Osteocyte (in vitro differentiated cells): ENCODE measurements around the gene VKORC1. TPM values are rescaled to one million over a fixed set of nuclear protein-coding genes. Genes with fewer than 3 reads are reported as not detected.

ENCODE experiments used
- DNase-seq: peaks from one replicate; pipeline ENCODE4 v3.0.0; 2021; ENCODE audit warnings: mixed read lengths; ENCODE audit not compliant: unreplicated experiment; ENCODE audit errors: extremely low spot score
- H3K27ac Mint-ChIP-seq: one replicate; pipeline ENCODE4 v1.8.0; 2021; ENCODE audit warnings: mild to moderate bottlenecking, mixed read lengths; ENCODE audit not compliant: unreplicated experiment
- H3K27me3 Mint-ChIP-seq: one replicate; pipeline ENCODE4 v1.8.0; 2021; ENCODE audit warnings: mixed read lengths; ENCODE audit not compliant: unreplicated experiment
- H3K36me3 Mint-ChIP-seq: one replicate; pipeline ENCODE4 v1.8.0; 2021; ENCODE audit warnings: mixed read lengths; ENCODE audit not compliant: unreplicated experiment
- H3K4me1 Mint-ChIP-seq: one replicate; pipeline ENCODE4 v1.8.0; 2021; ENCODE audit warnings: mixed read lengths; ENCODE audit not compliant: unreplicated experiment
- H3K4me3 Mint-ChIP-seq: one replicate; pipeline ENCODE4 v1.8.0; 2021; ENCODE audit warnings: mild to moderate bottlenecking, moderate library complexity, mixed read lengths; ENCODE audit not compliant: unreplicated experiment
- H3K9me3 Mint-ChIP-seq: one replicate; pipeline ENCODE4 v1.8.0; 2021; ENCODE audit warnings: mixed read lengths; ENCODE audit not compliant: unreplicated experiment
- total RNA-seq: library from RNA; stranded (reverse); gene quantifications from 2 replicates; pipeline ENCODE4 v1.2.1, GENCODE V29; 2021
- TF ChIP-seq, protein P1 (sequence below): fragments of 200-600 bp; sonication (generic); IDR thresholded peaks from 2 replicates; pipeline ENCODE4 v1.5.0; 2021; ENCODE audit warnings: antibody characterized with exemption, mild to moderate bottlenecking, moderate library complexity

The VKORC1 gene
- total RNA-seq, 1 donor from 2014 or later: 141 TPM

DNA sequence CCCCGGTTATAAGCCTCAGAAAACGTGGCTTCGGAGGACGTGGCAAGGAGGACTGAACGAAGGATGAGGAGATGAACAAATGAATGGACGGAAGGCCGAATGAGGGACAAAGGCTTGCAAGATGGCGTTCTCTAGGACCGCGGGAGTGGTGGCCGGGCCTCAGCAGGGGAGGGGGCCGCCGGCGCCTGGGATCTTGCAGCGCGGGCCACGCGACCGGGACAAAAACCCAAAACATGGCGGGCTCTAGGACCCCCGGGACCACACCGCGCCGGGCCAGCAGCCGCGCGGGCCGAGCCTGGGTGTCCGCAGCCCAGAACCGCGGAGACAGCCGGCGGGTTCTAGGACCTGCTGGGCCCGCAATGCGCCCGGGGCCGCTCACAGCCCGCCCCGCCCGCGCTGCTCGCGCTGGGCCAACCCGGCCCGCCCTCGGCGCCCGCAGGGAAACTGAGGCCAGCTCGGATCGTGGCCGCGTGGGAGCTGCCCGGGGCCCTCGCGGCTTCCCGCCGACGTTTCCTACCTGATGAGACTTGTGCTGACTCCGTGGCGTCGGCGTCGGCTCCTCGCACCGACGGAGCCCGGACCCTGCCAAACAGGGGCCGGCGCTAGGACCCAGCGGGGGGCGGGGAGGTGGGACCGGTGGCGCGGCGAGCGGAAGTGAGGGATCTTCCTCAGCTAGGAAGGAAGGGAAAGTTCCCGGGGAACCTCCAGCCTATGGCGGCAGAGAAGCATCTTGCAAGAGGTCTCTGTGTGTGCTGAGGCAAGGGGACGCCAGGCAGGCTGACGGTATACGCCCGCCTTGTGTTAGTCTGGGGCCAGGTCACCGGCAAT is 21.2 kb downstream of the VKORC1 start:
- TF ChIP-seq, protein P1, sequence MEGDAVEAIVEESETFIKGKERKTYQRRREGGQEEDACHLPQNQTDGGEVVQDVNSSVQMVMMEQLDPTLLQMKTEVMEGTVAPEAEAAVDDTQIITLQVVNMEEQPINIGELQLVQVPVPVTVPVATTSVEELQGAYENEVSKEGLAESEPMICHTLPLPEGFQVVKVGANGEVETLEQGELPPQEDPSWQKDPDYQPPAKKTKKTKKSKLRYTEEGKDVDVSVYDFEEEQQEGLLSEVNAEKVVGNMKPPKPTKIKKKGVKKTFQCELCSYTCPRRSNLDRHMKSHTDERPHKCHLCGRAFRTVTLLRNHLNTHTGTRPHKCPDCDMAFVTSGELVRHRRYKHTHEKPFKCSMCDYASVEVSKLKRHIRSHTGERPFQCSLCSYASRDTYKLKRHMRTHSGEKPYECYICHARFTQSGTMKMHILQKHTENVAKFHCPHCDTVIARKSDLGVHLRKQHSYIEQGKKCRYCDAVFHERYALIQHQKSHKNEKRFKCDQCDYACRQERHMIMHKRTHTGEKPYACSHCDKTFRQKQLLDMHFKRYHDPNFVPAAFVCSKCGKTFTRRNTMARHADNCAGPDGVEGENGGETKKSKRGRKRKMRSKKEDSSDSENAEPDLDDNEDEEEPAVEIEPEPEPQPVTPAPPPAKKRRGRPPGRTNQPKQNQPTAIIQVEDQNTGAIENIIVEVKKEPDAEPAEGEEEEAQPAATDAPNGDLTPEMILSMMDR: no peak
- H3K4me3 Mint-ChIP-seq: peak overlapping the region; percentile 98
- DNase-seq: peak; percentile 95
- peaks cover 8% of the 10 kb centered on the region for H3K36me3 Mint-ChIP-seq
- no peaks in the 10 kb centered on the region for H3K27me3 Mint-ChIP-seq
- H3K4me1 Mint-ChIP-seq: peaks cover 26% of the 10 kb centered on the region
- H3K27ac Mint-ChIP-seq: peak overlapping the region; percentile 96
- no peaks in the 10 kb centered on the region for H3K9me3 Mint-ChIP-seq

DNA sequence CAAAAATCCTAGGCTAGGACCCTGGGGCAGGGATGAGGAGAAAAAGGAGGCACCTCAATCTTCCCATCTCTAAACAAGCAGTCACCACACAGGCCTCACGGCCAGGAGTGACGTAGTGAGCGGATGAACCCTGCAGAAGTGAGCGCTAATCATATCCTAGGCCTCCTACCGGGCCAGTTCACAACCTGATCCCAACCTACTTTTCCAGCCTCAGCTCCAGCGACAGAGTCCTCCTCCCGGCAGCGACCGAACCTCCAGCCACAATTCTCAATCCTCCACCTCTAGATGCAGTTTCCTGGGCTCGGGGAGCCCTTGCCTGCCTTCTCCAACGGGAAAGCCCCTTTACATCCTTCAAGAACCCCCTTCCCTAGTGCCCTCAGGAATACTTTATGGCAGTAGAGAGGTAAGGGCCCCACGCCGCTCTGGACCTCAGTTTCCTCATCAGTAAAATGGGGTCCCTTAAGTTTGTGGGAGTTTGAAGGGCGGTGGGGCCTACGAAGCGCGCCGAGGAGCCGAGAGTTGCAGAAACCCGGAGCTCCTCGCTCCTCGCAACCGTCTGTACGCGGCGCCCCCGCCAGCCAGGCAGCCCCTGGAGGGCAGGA is 22.0 kb downstream of the VKORC1 start:
- H3K4me1 Mint-ChIP-seq: peaks cover 26% of the 10 kb centered on the region
- peaks cover 1% of the 10 kb centered on the region for H3K36me3 Mint-ChIP-seq
- no peaks in the 10 kb centered on the region for H3K9me3 Mint-ChIP-seq
- no peaks in the 10 kb centered on the region for H3K27me3 Mint-ChIP-seq
- peak overlapping the region; percentile 94 for H3K27ac Mint-ChIP-seq
- no peak for DNase-seq
- H3K4me3 Mint-ChIP-seq: peak overlapping the region; percentile 97
- TF ChIP-seq, protein P1: no peak

DNA sequence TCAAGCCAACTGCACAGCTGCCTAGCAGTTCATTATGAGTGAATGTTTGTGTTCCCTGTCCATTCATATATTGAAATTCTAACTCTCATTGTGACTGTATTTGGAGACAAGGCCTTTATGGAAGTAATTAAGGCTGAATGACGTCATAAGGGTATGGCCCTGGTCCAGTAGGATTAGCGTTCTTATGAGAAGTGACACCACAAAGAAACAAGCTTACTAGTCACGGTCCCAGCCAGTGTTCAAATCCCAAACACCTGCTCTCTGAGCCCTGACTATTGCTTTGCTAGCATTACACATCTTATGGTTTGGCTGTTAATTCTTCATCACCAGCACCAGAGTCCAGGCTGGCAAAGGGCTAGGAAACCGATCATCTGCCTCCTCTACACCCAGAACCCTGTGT is 22.7 kb downstream of the VKORC1 start:
- H3K4me3 Mint-ChIP-seq: peak overlapping the region; percentile 97
- H3K27me3 Mint-ChIP-seq: no peaks in the 10 kb centered on the region
- TF ChIP-seq, protein P1: no peak
- H3K27ac Mint-ChIP-seq: peak overlapping the region; percentile 94
- H3K4me1 Mint-ChIP-seq: peaks cover 26% of the 10 kb centered on the region
- H3K36me3 Mint-ChIP-seq: no peaks in the 10 kb centered on the region
- H3K9me3 Mint-ChIP-seq: no peaks in the 10 kb centered on the region
- no peak for DNase-seq

DNA sequence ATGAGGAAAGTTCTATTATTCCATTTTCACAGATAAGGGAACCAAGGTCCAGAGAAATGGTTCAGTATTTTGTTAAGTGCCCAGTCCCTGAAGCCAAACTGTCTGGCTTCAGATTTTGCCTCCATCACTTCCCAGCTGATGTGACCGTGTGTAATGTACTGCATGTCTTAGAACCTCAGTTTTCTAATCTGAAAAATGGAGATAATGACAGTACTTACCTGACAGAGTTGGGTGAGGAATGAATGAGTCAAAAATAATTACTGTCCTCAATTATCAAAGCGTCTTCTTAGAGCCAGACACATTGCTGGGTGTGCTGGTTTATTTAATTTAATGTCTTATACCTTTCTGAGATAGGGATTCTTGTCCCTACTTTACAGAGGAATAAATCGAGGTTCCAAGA is 27.3 kb downstream of the VKORC1 start:
- Mint-ChIP-seq H3K4me3 (no peak overlapping the region), H3K27me3 (no peaks in the 10 kb centered on the region), H3K36me3 (peaks cover 15% of the 10 kb centered on the region), H3K4me1 (peaks cover 36% of the 10 kb centered on the region), H3K27ac (no peak overlapping the region), H3K9me3 (no peaks in the 10 kb centered on the region)
- DNase-seq: no peak
- TF ChIP-seq, protein P1: no peak

DNA sequence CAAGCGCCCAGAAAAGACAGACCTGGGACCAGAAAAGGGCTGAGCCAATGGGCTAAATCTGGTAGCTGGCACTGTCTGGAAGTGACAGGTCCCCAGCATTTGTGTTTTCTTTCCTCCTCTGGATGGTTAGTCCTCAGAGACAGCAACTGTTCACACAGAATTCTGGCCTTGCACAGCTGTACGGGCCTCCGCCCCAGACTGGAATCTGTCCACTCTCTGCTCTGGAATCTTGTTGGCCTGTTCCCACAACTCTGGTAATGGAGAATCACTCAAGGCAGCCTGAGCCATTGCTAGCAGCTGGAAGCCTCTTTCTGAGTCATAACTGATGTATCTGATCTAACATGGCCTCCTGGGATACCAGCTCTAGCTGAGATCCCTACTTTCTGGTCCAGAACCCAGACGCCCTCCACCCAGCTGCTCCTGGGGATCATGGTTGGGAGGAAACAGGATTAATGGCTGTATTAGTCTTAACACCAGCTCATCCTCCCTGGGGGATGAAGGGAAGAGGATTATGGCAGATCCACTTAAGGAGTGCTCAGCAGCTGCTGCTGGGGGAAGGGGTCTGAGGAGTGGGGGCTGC is 29.6 kb downstream of the VKORC1 start:
- Mint-ChIP-seq H3K4me3 (peak overlapping the region; percentile 26), H3K27me3 (no peaks in the 10 kb centered on the region), H3K27ac (peak overlapping the region; percentile 97), H3K36me3 (peaks cover 18% of the 10 kb centered on the region), H3K4me1 (peaks cover 26% of the 10 kb centered on the region), H3K9me3 (no peaks in the 10 kb centered on the region)
- DNase-seq: no peak
- TF ChIP-seq, protein P1: no peak
